K562 (cell line): ENCODE results near the gene DNAH9. TPM values are rescaled to one million over a fixed set of nuclear protein-coding genes. Genes with fewer than 3 reads are reported as not detected.

Experiments
- ATAC-seq: fragments of 200-7000 bp; cut with Tn5 transposase; 3 replicates; pipeline ENCODE4 v1.9.1; 2020; ENCODE audit warnings: moderate library complexity
- BruUV-seq: library from RNA; stranded (reverse); fragments of 400-500 nt; replicated peaks from 2 replicates; lab custom pipeline; 2021; lab: Mats Ljungman, UMichigan
- CTCF ChIA-PET: fragments of 300-600 bp; formaldehyde crosslinking; extraction: SDS; loops from one replicate; lab custom pipeline; 2021; ENCODE audit warnings: low intra/inter-chr PET ratio; lab: Yijun Ruan, JAX
- POLR2A ChIA-PET: fragments of 300-600, 350-650 bp; sonication (Branson Sonifier 250); formaldehyde crosslinking; extraction: SDS; loops from one replicate; lab custom pipeline; 2021; ENCODE audit warnings: antibody characterized with exemption, inconsistent platforms; lab: Yijun Ruan, JAX
- DNase-seq, 4 experiments: peaks; one replicate each; pipeline versions ENCODE4 v3.0.0 to v3.0.0-alpha.2; 2011 to 2018; ENCODE audit warnings: low spot score in 3 of 4, mixed read lengths in 3 of 4; ENCODE audit errors: extremely low read depth in 1 of 4
- FAIRE-seq: peaks from 2 replicates; lab custom pipeline; 2011; peaks lifted over from hg19 to GRCh38; lab: Jason Lieb, UNC
- H2AFZ ChIP-seq: 2 replicates; pipeline ENCODE4 v1.6.0; 2011; ENCODE audit warnings: low read depth, low read length, control low read depth, inconsistent platforms
- H3K27ac ChIP-seq: fragments of 200-600 bp; 3 replicates; pipeline ENCODE4 v1.8.0; 2011; ENCODE audit warnings: low read depth, mild to moderate bottlenecking, control low read depth, inconsistent platforms, low read length, moderate library complexity, mixed read lengths; ENCODE audit errors: extremely low read depth
- H3K27me3 ChIP-seq, 2 experiments: fragments of 300-600 bp in 1 of 2; 2 replicates in 1 of 2; 3 replicates in 1 of 2; pipeline versions ENCODE4 v1.6.0 to v1.8.0; 2011; ENCODE audit warnings: inconsistent platforms in 2 of 2, low read length in 2 of 2, mild to moderate bottlenecking in 1 of 2, mixed read lengths in 1 of 2, moderate library complexity in 1 of 2; ENCODE audit not compliant: control insufficient read depth in 2 of 2, insufficient read depth in 2 of 2
- H3K36me3 ChIP-seq: fragments of 300-600 bp; 3 replicates; pipeline ENCODE4 v1.8.0; 2011; ENCODE audit warnings: mild to moderate bottlenecking, low read length, inconsistent platforms; ENCODE audit not compliant: control insufficient read depth, insufficient read depth
- H3K4me1 ChIP-seq, 2 experiments: fragments of 200-600 bp in 1 of 2; replicated peaks in 1 of 2; 2 replicates in 1 of 2; 3 replicates in 1 of 2; pipeline versions ENCODE4 v1.5.1 to v1.8.0; 2011; ENCODE audit warnings: inconsistent platforms in 2 of 2, low read length in 2 of 2, mild to moderate bottlenecking in 1 of 2, mixed read lengths in 1 of 2, moderate library complexity in 1 of 2; ENCODE audit not compliant: control insufficient read depth in 2 of 2, insufficient read depth in 2 of 2
- H3K4me2 ChIP-seq: 2 replicates; pipeline ENCODE4 v1.6.1; 2011; ENCODE audit warnings: low read length, control low read depth, inconsistent platforms, mixed read lengths; ENCODE audit not compliant: insufficient read depth
- H3K4me3 ChIP-seq: fragments of 200-600 bp; sonication (generic), shearing (Covaris generic); 2 replicates; pipeline ENCODE4 v1.5.1; 2016; ENCODE audit warnings: control low read depth, inconsistent platforms
- H3K79me2 ChIP-seq: fragments of 200-600 bp; 3 replicates; pipeline ENCODE4 v1.8.0; 2011; ENCODE audit warnings: low read length, inconsistent platforms; ENCODE audit not compliant: control insufficient read depth, insufficient read depth
- H3K9ac ChIP-seq, 2 experiments: 2 replicates each; pipeline versions ENCODE4 v1.6.0 to v1.6.1; 2011; ENCODE audit warnings: low read depth in 2 of 2, low read length in 2 of 2, control low read depth in 1 of 2, inconsistent platforms in 1 of 2, mild to moderate bottlenecking in 1 of 2, mixed read lengths in 1 of 2; ENCODE audit not compliant: insufficient read depth in 1 of 2
- H3K9me1 ChIP-seq: one replicate; pipeline ENCODE4 v1.6.0; 2011; ENCODE audit warnings: inconsistent platforms, mild to moderate bottlenecking, low read length, moderate library complexity; ENCODE audit not compliant: control insufficient read depth, insufficient read depth
- H3K9me3 ChIP-seq: replicated peaks from 2 replicates; pipeline ENCODE4 v1.5.1; 2011; ENCODE audit warnings: low read depth, low read length, inconsistent platforms; ENCODE audit not compliant: control insufficient read depth, insufficient read depth
- H4K20me1 ChIP-seq: replicated peaks from 2 replicates; pipeline ENCODE4 v1.6.1; 2011; ENCODE audit warnings: low read length, inconsistent platforms, mixed read lengths; ENCODE audit not compliant: control insufficient read depth, insufficient read depth
- CBFA2T3 ChIP-seq: fragments of 450-650 bp; IDR thresholded peaks from 2 replicates; pipeline ENCODE4 v1.6.1; 2017
- E2F3 ChIP-seq: fragments of 250-450 bp; sonication (Bioruptor Pico); IDR thresholded peaks from 2 replicates; pipeline ENCODE4 v1.4.0; 2020; ENCODE audit warnings: mild to moderate bottlenecking
- MAFK ChIP-seq: IDR thresholded peaks from 2 replicates; pipeline ENCODE4 v1.6.1; 2011; ENCODE audit warnings: low read length, improper control_type of control experiment
- MNT ChIP-seq, 2 experiments: fragments of 450-650 bp; conservative IDR thresholded peaks; 2 replicates each; pipeline ENCODE4 v1.6.1; 2017; ENCODE audit warnings: mild to moderate bottlenecking in 2 of 2, moderate library complexity in 2 of 2
- PKNOX1 ChIP-seq: fragments of 450-650 bp; IDR thresholded peaks from 2 replicates; pipeline ENCODE4 v1.6.1; 2016
- RFX5 ChIP-seq: IDR thresholded peaks from 2 replicates; pipeline ENCODE4 v1.6.1; 2011; ENCODE audit warnings: low read depth, mild to moderate bottlenecking, improper control_type of control experiment, low read length
- SMARCB1 ChIP-seq: IDR thresholded peaks from 2 replicates; pipeline ENCODE4 v1.6.1; 2011; ENCODE audit warnings: improper control_type of control experiment, low read depth; ENCODE audit not compliant: insufficient read length
- SOX6 ChIP-seq: fragments of 450-650 bp; IDR thresholded peaks from 2 replicates; pipeline ENCODE4 v1.6.1; 2014; ENCODE audit warnings: mild to moderate bottlenecking
- SUPT5H ChIP-seq: fragments of 450-650 bp; IDR thresholded peaks from 2 replicates; pipeline ENCODE4 v1.6.1; 2016
- YBX1 ChIP-seq: fragments of 450-650 bp; IDR thresholded peaks from 2 replicates; pipeline ENCODE4 v1.7.1; 2016; ENCODE audit warnings: mild to moderate bottlenecking
- ZNF140 ChIP-seq: fragments of 250-450 bp; sonication (Bioruptor Pico); IDR thresholded peaks from 2 replicates; pipeline ENCODE4 v1.8.0; 2021; ENCODE audit warnings: moderate library complexity, mild to moderate bottlenecking, inconsistent platforms
- ZNF143 ChIP-seq: sonication (generic); formaldehyde crosslinking; IDR thresholded peaks from 2 replicates; pipeline ENCODE4 v1.9.0; 2022; ENCODE audit warnings: mild to moderate bottlenecking, missing genetic modification reagents
- ZNF512 ChIP-seq: IDR thresholded peaks from 2 replicates; pipeline ENCODE4 v1.6.1; 2016; ENCODE audit warnings: missing genetic modification characterization, missing compliant biosample characterization
- ZNF778 ChIP-seq: fragments of 450-650 bp; formaldehyde crosslinking; IDR thresholded peaks from 2 replicates; pipeline ENCODE4 v1.4.0; 2020; ENCODE audit warnings: mild to moderate bottlenecking, moderate library complexity
- WGBS: fragments of 100-300 bp; shearing (Covaris generic); methylation state at CpG from one replicate; pipeline ENCODE4 v1.1.6; 2016; ENCODE audit warnings: low coverage, mixed read lengths; ENCODE audit not compliant: insufficient coverage; ENCODE audit errors: missing lambda C conversion rate; 5-methylcytosine and 5-hydroxymethylcytosine counted together
- in situ Hi-C: fragments of 300-500 bp; cut with MboI; formaldehyde crosslinking; loops from 4 replicates; pipeline ENCODE4 v1.15.0; 2018; ENCODE audit warnings: inconsistent platforms, mixed read lengths
- intact Hi-C: fragments of 100-400 bp; cut with micrococcal nuclease; formaldehyde crosslinking; loops from 2 replicates; pipeline ENCODE4 v1.14.2; 2022
- polyA plus RNA-seq, 8 experiments: library from polyadenylated mRNA; depleted of rRNA in 4 of 8; stranded (reverse) in 5 of 8; unstranded in 3 of 8; fragments of >200 nt; fragmentation: Nextera tagmentation in 2 of 8; fragmentation: Illumina TruSeq in 1 of 8; extraction: Ambion mirVana in 2 of 8; extraction: Trizol in 1 of 8; gene quantifications; 2 replicates each; pipeline versions ENCODE4 v1.2.1 to v1.2.3, GENCODE V29; 2011 to 2014; ENCODE audit warnings: inconsistent platforms in 1 of 8, missing spikeins in 1 of 8
- total RNA-seq, 7 experiments: library from RNA; depleted of rRNA in 6 of 7; stranded (reverse); fragments of >200 nt in 6 of 7; fragmentation: Illumina TruSeq in 2 of 7; extraction: Trizol in 2 of 7; gene quantifications; 2 replicates each; pipeline versions ENCODE4 v1.2.1 to v1.2.3, GENCODE V29; 2011 to 2021; ENCODE audit warnings: low replicate concordance in 1 of 7

The DNAH9 gene
- total and polyA plus RNA-seq, 9 of the 15 experiments (the other 6 are each of a cell fraction or from before 2014, with no cell fraction given): not detected

GRCh38 chr17:11747441-11747840, 149.2 kb downstream of the DNAH9 start:
- no peaks in the 10 kb centered on the region for H3K9me1 ChIP-seq
- no peak for DNase-seq
- H3K27me3 ChIP-seq: no peaks in the 10 kb centered on the region
- in situ Hi-C loops: no loop called here
- H3K4me1 ChIP-seq: no peaks in the 10 kb centered on the region
- H2AFZ ChIP-seq: no peak overlapping the region
- no peaks in the 10 kb centered on the region for H3K79me2 ChIP-seq
- CTCF ChIA-PET: no interaction called here
- BruUV-seq: no TSS peak
- TF ChIP-seq ZNF143 (CRISPR knock-in tag): no peak
- no peak for TF ChIP-seq SOX6
- TF ChIP-seq ZNF140 (CRISPR knock-in tag): no peak
- no peak for TF ChIP-seq SMARCB1
- TF ChIP-seq RFX5: no peak
- TF ChIP-seq E2F3 (CRISPR knock-in tag): no peak
- TF ChIP-seq, all 486 proteins: peak for 0
- Histone ChIP-seq H3K4me2 (no peak overlapping the region), H3K27ac (no peak overlapping the region), H3K9me3 (no peaks in the 10 kb centered on the region), H3K36me3 (no peaks in the 10 kb centered on the region), H4K20me1 (no peaks in the 10 kb centered on the region), H3K4me3 (no peak overlapping the region), H3K9ac (no peak overlapping the region)
- FAIRE-seq (no peak), ATAC-seq (no peak)
- intact Hi-C loops: loop anchor here (10.0 kb wide), 1 partner anchor 63 kb away; no protein-coding TSS in a partner anchor
- WGBS: 0% methylated on average over 3 of the region's 7 CpGs
- POLR2A ChIA-PET: no interaction called here

- BruUV-seq: no TSS peak
- H2AFZ ChIP-seq: no peak overlapping the region
- ChIA-PET CTCF (no interaction called here), POLR2A (no interaction called here)
- DNase-seq: no peak
- no peak overlapping the region for H3K9ac ChIP-seq
- no peaks in the 10 kb centered on the region for H4K20me1 ChIP-seq
- FAIRE-seq: no peak
- no peak overlapping the region for H3K4me2 ChIP-seq
- WGBS: 0% methylated on average over 4 of the region's 5 CpGs
- H3K9me1 ChIP-seq: no peaks in the 10 kb centered on the region
- H3K27ac ChIP-seq: no peak overlapping the region
- no peaks in the 10 kb centered on the region for H3K79me2 ChIP-seq
- no peak overlapping the region for H3K4me3 ChIP-seq
- H3K27me3 ChIP-seq: peaks cover 0 to 5% of the 10 kb centered on the region in 2 experiments; a peak in 2 of 5 replicates
- in situ Hi-C loops: no loop called here
- H3K4me1 ChIP-seq: no peaks in the 10 kb centered on the region
- intact Hi-C loops: no loop called here
- ATAC-seq: no peak
- H3K9me3 ChIP-seq: no peaks in the 10 kb centered on the region
- H3K36me3 ChIP-seq: no peaks in the 10 kb centered on the region
- TF ChIP-seq YBX1 (no peak), ZNF778 (CRISPR knock-in tag) (no peak), SUPT5H (no peak), CBFA2T3 (no peak), ZNF512 (tag) (no peak), PKNOX1 (no peak), MAFK (no peak), MNT (conservative IDR thresholded peaks at IDR 0.05) (no peak)
These were observed 159.5 kb downstream of the DNAH9 start for GRCh38 chr17:11757815-11758214.
